Measurements from ENCODE around the gene MYO10. TPM values are rescaled to one million over a fixed set of nuclear protein-coding genes. Genes with fewer than 3 reads are reported as not detected.
A peak's percentile ranks its signal among the peaks of the same experiment; 100 is the strongest.

MYO10 gene
- total and polyA plus RNA-seq, 2 experiments from 2014 or later = 119 to 276 TPM

GRCh38 chr5:16854351-16854750, 81.7 kb downstream of the MYO10 start (continued):
- TF ChIP-seq ZNF462 (CRISPR knock-in tag; IDR thresholded peaks at IDR 0.05) (no peak), NANOG (IDR thresholded peaks at IDR 0.05; ENCODE audit: borderline replicate concordance) (no peak), REST (IDR thresholded peaks at IDR 0.05; ENCODE audit: unreplicated experiment) (no peak), POLR2AphosphoS5 (IDR thresholded peaks at IDR 0.05; ENCODE audit: low read depth) (no peak), JUNB (IDR thresholded peaks at IDR 0.05; ENCODE audit: unreplicated experiment) (no peak)

GRCh38 chr5:16853518-16853917, 82.6 kb downstream of the MYO10 start:
- no peak for DNase-seq (ENCODE audit: low spot score)
- H3K79me2 ChIP-seq (replicated peaks; ENCODE audit: insufficient read depth) = peaks cover 17% of the 10 kb centered on the region
- TF ChIP-seq NANOG (IDR thresholded peaks at IDR 0.05; ENCODE audit: borderline replicate concordance) (no peak), EZH2 (IDR thresholded peaks at IDR 0.05; ENCODE audit: low read depth, unreplicated experiment) (no peak), EZH2phosphoT487 (IDR thresholded peaks at IDR 0.05; ENCODE audit: unreplicated experiment) (no peak), ZNF331 (CRISPR knock-in tag; IDR thresholded peaks at IDR 0.05; ENCODE audit: low read depth) (no peak), JUNB (IDR thresholded peaks at IDR 0.05; ENCODE audit: unreplicated experiment) (no peak), ZNF114 (CRISPR knock-in tag; IDR thresholded peaks at IDR 0.05) (no peak), CREB1 (CRISPR knock-in tag; IDR thresholded peaks at IDR 0.05; ENCODE audit: low read depth) (no peak), CTCF (conservative IDR thresholded peaks at IDR 0.05; ENCODE audit: low read depth in 2 of 2) (no peak)

More at GRCh38 chr5:16853518-16853917, 82.6 kb downstream of the MYO10 start:
- H2AFZ ChIP-seq = no peak overlapping the region
- Mint-ChIP-seq H3K4me1 (peaks cover 36% of the 10 kb centered on the region), H3K4me3 (no peak overlapping the region), H3K27ac (0 out of 2 replicates have a peak overlapping the region, but pooled peaks have one; percentile 48), H3K36me3 (ENCODE audit: low read depth) (no peaks in the 10 kb centered on the region), H3K27me3 (ENCODE audit: insufficient read depth, low read depth, poor library complexity) (peaks cover 3% of the 10 kb centered on the region), H3K9me3 (no peaks in the 10 kb centered on the region)
- no peaks in the 10 kb centered on the region for H3K9me2 ChIP-seq (ENCODE audit: insufficient read depth)
- no peaks in the 10 kb centered on the region for H3F3A ChIP-seq (replicated peaks; ENCODE audit: low read depth)
- H4K20me1 ChIP-seq (replicated peaks; ENCODE audit: insufficient read depth) = no peaks in the 10 kb centered on the region; the same call in 1 of the 2 replicates
- peak overlapping the region; percentile 76; the same call in 1 of the 2 replicates for H3K27ac ChIP-seq (ENCODE audit: low read depth)
- H3K4me2 ChIP-seq = no peak overlapping the region
- no peaks in the 10 kb centered on the region for H3K27me3 ChIP-seq (ENCODE audit: insufficient read depth)
- no peak for ATAC-seq
- H3K4me3 ChIP-seq = no peak overlapping the region
- peaks cover 24% of the 10 kb centered on the region for H3K4me1 ChIP-seq (ENCODE audit: insufficient read depth)
- no peaks in the 10 kb centered on the region for H3K36me3 ChIP-seq (ENCODE audit: insufficient read depth)

All from GM23338 (cell line).